ENCODE data around the gene ARHGAP45.

The ARHGAP45 gene

DNA sequence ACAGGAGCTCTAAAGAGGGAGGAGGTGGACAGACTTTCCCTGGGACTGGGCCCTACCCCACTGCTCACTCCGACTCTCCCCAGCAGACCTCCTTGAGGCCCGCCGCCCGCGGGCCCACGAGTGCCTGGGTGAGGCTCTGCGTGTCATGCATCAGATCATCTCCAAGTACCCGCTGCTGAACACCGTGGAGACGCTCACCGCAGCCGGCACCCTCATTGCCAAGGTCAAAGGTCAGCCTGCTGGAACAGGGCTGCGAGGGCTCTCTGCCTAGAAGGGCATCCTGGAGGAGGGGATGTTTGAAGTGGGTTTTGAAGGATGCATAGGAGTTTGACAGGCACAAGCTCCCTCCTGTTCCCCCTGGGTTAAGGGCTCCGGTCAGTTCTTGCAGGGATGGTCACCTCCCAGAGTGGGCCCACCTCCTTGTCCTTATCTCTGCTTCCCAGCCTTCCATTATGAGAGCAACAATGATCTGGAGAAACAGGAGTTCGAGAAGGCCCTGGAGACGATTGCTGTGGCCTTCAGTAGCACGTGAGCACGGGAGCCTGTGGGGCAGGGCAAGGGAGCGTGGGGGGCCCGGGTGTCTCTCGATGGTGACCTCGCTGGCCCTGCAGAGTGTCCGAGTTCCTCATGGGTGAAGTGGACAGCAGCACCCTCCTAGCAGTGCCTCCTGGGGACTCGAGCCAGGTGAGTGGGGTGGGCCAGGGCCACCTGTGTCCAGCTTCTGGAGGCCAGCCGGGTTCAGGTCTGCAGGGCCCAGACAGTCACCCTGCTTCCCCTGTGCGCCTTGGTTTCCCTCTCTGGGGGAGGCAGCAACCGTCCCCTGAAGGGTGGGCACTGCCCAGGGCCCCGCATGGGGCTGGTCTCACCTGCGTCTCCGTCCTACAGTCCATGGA lies 6.3 kb downstream of the ARHGAP45 start:
- Histone ChIP-seq H3K36me3 (ENCODE audit: control insufficient read depth, low read length) (peaks cover 67% of the 10 kb centered on the region), H3K4me2 (ENCODE audit: low read length) (peak overlapping the region; percentile 70)

DNA sequence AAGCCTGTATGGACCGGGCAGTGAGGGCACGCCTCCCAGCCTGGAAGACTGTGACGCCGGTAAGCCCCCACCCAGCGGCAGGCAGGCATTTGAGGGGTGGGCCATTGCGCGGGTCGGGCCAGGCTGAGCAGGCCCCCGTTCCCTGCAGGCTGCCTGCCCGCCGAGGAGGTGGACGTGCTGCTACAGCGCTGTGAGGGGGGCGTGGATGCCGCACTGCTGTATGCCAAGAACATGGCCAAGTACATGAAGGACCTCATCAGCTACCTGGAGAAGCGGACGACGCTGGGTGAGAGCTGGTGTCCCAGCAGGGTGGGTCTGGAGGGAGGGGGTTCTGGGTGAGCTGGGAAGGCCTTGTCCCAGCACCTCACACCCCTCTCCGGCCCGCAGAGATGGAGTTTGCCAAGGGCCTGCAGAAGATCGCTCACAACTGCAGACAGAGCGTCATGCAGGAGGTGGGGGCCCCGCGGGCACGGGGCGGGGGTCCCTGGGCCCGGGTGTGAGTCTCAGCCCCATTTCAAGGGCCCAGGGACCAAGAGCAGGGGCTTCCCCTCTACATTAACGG lies 7.1 kb downstream of the ARHGAP45 start:
- no peak for TF ChIP-seq EZH2phosphoT487 (IDR thresholded peaks at IDR 0.05; ENCODE audit: borderline replicate concordance, low read length)
- TF ChIP-seq, protein P1, sequence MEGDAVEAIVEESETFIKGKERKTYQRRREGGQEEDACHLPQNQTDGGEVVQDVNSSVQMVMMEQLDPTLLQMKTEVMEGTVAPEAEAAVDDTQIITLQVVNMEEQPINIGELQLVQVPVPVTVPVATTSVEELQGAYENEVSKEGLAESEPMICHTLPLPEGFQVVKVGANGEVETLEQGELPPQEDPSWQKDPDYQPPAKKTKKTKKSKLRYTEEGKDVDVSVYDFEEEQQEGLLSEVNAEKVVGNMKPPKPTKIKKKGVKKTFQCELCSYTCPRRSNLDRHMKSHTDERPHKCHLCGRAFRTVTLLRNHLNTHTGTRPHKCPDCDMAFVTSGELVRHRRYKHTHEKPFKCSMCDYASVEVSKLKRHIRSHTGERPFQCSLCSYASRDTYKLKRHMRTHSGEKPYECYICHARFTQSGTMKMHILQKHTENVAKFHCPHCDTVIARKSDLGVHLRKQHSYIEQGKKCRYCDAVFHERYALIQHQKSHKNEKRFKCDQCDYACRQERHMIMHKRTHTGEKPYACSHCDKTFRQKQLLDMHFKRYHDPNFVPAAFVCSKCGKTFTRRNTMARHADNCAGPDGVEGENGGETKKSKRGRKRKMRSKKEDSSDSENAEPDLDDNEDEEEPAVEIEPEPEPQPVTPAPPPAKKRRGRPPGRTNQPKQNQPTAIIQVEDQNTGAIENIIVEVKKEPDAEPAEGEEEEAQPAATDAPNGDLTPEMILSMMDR (IDR thresholded peaks at IDR 0.05; ENCODE audit: low read depth, low read length, poor library complexity, severe bottlenecking), result no peak
- Histone ChIP-seq H3K4me1 (ENCODE audit: control insufficient read depth, low read length) (peaks cover 60% of the 10 kb centered on the region), H3K9me2 (replicated peaks; ENCODE audit: control insufficient read depth, low read length) (no peaks in the 10 kb centered on the region), H3F3A (ENCODE audit: control insufficient read depth, insufficient read depth) (peaks cover 28% of the 10 kb centered on the region), H3K4me3 (ENCODE audit: low read length) (peak overlapping the region; percentile 65), H3K27me3 (ENCODE audit: control insufficient read depth, low read length) (no peaks in the 10 kb centered on the region), H3K36me3 (ENCODE audit: control insufficient read depth, low read length) (peaks cover 60% of the 10 kb centered on the region), H4K20me1 (ENCODE audit: control insufficient read depth, insufficient read depth, low read depth, low read length) (no peaks in the 10 kb centered on the region), H3K27ac (ENCODE audit: low read depth, low read length) (peak overlapping the region; percentile 64), H3K4me2 (ENCODE audit: low read length) (peak overlapping the region; percentile 70), H3K79me2 (ENCODE audit: control insufficient read depth, low read length) (peaks cover 63% of the 10 kb centered on the region), H3K9me3 (ENCODE audit: control insufficient read depth, insufficient read depth, low read length) (no peaks in the 10 kb centered on the region)

More for the DNA sequence above, 6.3 kb downstream of the ARHGAP45 start:
- Histone ChIP-seq H3K4me3 (ENCODE audit: low read length) (no peak overlapping the region), H3K9me2 (replicated peaks; ENCODE audit: control insufficient read depth, low read length) (no peaks in the 10 kb centered on the region), H3K27me3 (ENCODE audit: control insufficient read depth, low read length) (no peaks in the 10 kb centered on the region), H3K4me1 (ENCODE audit: control insufficient read depth, low read length) (peaks cover 67% of the 10 kb centered on the region), H3K27ac (ENCODE audit: low read depth, low read length) (no peak overlapping the region), H3K9me3 (ENCODE audit: control insufficient read depth, insufficient read depth, low read length) (no peaks in the 10 kb centered on the region), H3F3A (ENCODE audit: control insufficient read depth, insufficient read depth) (peaks cover 28% of the 10 kb centered on the region), H4K20me1 (ENCODE audit: control insufficient read depth, insufficient read depth, low read depth, low read length) (no peaks in the 10 kb centered on the region), H3K79me2 (ENCODE audit: control insufficient read depth, low read length) (peaks cover 71% of the 10 kb centered on the region)
- TF ChIP-seq EZH2phosphoT487 (IDR thresholded peaks at IDR 0.05; ENCODE audit: borderline replicate concordance, low read length), result no peak
- TF ChIP-seq, protein P1 (IDR thresholded peaks at IDR 0.05; ENCODE audit: low read depth, low read length, poor library complexity, severe bottlenecking), result no peak

DNA sequence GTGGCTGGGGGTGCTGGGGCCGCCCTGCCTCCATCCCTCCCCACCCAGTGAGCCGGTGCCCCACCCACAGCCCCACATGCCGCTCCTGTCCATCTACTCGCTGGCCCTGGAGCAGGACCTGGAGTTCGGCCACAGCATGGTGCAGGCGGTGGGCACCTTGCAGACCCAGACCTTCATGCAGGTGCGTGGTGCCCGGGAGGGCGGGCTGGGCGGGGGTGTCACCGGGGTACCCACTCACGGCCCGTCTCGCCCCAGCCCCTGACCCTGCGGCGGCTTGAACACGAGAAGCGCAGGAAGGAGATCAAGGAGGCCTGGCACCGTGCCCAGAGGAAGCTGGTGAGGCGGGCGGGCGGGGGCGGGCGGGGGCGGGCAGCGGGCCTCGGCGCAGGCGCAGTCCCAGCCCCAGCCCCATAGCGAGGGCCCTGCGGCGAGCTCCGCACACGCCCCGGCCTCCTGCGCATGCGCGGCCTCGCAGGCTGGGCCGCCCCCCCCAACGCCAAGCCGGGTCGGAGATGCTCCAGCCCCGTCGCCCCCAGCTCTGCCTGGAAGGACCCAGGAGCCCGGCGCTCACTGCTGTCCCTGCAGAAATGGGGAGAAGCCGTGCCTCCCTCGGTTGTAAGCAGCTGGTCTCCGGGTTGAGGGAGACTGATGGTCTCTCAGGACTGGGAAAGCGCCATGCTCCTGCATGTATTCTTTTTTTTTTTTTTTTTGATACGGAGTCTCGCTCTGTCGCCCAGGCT lies 7.7 kb downstream of the ARHGAP45 start:
- peaks cover 28% of the 10 kb centered on the region for H3F3A ChIP-seq (ENCODE audit: control insufficient read depth, insufficient read depth)
- H3K79me2 ChIP-seq (ENCODE audit: control insufficient read depth, low read length), result peaks cover 57% of the 10 kb centered on the region
- peaks cover 53% of the 10 kb centered on the region for H3K4me1 ChIP-seq (ENCODE audit: control insufficient read depth, low read length)
- peaks cover 61% of the 10 kb centered on the region for H3K36me3 ChIP-seq (ENCODE audit: control insufficient read depth, low read length)
- no peaks in the 10 kb centered on the region for H3K9me2 ChIP-seq (replicated peaks; ENCODE audit: control insufficient read depth, low read length)
- no peaks in the 10 kb centered on the region for H3K9me3 ChIP-seq (ENCODE audit: control insufficient read depth, insufficient read depth, low read length)
- no peak for TF ChIP-seq EZH2phosphoT487 (IDR thresholded peaks at IDR 0.05; ENCODE audit: borderline replicate concordance, low read length)
- TF ChIP-seq, protein P1 (IDR thresholded peaks at IDR 0.05; ENCODE audit: low read depth, low read length, poor library complexity, severe bottlenecking), result no peak
- peak overlapping the region; percentile 98 for H3K4me2 ChIP-seq (ENCODE audit: low read length)
- H3K27me3 ChIP-seq (ENCODE audit: control insufficient read depth, low read length), result no peaks in the 10 kb centered on the region
- H3K27ac ChIP-seq (ENCODE audit: low read depth, low read length), result peak overlapping the region; percentile 89
- H3K4me3 ChIP-seq (ENCODE audit: low read length), result peak overlapping the region; percentile 75
- H4K20me1 ChIP-seq (ENCODE audit: control insufficient read depth, insufficient read depth, low read depth, low read length), result no peaks in the 10 kb centered on the region

Measured in DOHH2 (cell line).